ENCODE measurements around the gene CHRDL2. TPM values are rescaled to one million over a fixed set of nuclear protein-coding genes. Genes with fewer than 3 reads are reported as not detected.

Gene CHRDL2
- total RNA-seq = 10 to 100 TPM in 2 of 5 donors, 1 to 10 TPM in 2, under 1 TPM in 1; 0.92 to 14.6 (median 7.2) TPM
- polyA plus RNA-seq = 10 to 100 TPM in 1 of 3 donors, 1 to 10 TPM in 1, not detected in 1; 5.4 to 38.4 TPM
- long read RNA-seq, donor 1, partial matches to known transcripts = 0 of 2 reads
- long read RNA-seq, donor 1, other reads (novel, unspliced or antisense) = 0 of 2 reads
- long read RNA-seq, donor 2, partial matches to known transcripts = 0 of 1 reads
- long read RNA-seq, donor 2, other reads (novel, unspliced or antisense) = 0 of 1 reads
- long read RNA-seq, donor 3 = 0 reads
- long read RNA-seq, donor 4, partial matches to known transcripts = 0 of 2 reads
- long read RNA-seq, donor 4, other reads (novel, unspliced or antisense) = 0 of 2 reads
- long read RNA-seq, donor 5, partial matches to known transcripts = 0 of 2 reads
- long read RNA-seq, donor 5, other reads (novel, unspliced or antisense) = 0 of 2 reads
- long read RNA-seq, donor 6, partial matches to known transcripts = 0 of 2 reads
- long read RNA-seq, donor 6, other reads (novel, unspliced or antisense) = 0 of 2 reads
- long read RNA-seq, donor 7, partial matches to known transcripts = 0 of 1 reads
- long read RNA-seq, donor 7, other reads (novel, unspliced or antisense) = 0 of 1 reads
- long read RNA-seq, donor 8, partial matches to known transcripts = 0 of 2 reads
- long read RNA-seq, donor 8, other reads (novel, unspliced or antisense) = 0 of 2 reads
- long read RNA-seq, donor 9 = 0 reads
- long read RNA-seq, donor 10, partial matches to known transcripts = 0 of 1 reads
- long read RNA-seq, donor 10, other reads (novel, unspliced or antisense) = 0 of 1 reads

GRCh38 chr11:74731301-74732094 lies at the start of gene CHRDL2:
TSS of gene CHRDL2 (minus strand) at chr11:74731426. CDS start at chr11:74730888, 538 bp downstream.
- peaks cover under 1 to 28% (median 15%) of the 10 kb centered on the region in 4 donors for H3K4me1 ChIP-seq
- H3K27ac ChIP-seq = peak within 1 kb of the TSS in 3 of 5 donors; percentile 12 to 76 (median 55)
- intact Hi-C loops (cut with DNase I; ENCODE audit: low total_unique reads) = loop anchor here (10.0 kb wide), 1 partner anchor 117 kb away; no protein-coding TSS in a partner anchor
- H3K9me3 ChIP-seq = no peaks in the 10 kb centered on the region
- no peaks in the 10 kb centered on the region for H3K36me3 ChIP-seq
- peak in 1 of 2 donors; percentile 74 for DNase-seq
- TF ChIP-seq POLR2A (IDR thresholded peaks at IDR 0.05) (no peak), EP300 (IDR thresholded peaks at IDR 0.05) (no peak), POLR2AphosphoS5 (IDR thresholded peaks at IDR 0.05) (no peak)
- TF ChIP-seq, protein P1, sequence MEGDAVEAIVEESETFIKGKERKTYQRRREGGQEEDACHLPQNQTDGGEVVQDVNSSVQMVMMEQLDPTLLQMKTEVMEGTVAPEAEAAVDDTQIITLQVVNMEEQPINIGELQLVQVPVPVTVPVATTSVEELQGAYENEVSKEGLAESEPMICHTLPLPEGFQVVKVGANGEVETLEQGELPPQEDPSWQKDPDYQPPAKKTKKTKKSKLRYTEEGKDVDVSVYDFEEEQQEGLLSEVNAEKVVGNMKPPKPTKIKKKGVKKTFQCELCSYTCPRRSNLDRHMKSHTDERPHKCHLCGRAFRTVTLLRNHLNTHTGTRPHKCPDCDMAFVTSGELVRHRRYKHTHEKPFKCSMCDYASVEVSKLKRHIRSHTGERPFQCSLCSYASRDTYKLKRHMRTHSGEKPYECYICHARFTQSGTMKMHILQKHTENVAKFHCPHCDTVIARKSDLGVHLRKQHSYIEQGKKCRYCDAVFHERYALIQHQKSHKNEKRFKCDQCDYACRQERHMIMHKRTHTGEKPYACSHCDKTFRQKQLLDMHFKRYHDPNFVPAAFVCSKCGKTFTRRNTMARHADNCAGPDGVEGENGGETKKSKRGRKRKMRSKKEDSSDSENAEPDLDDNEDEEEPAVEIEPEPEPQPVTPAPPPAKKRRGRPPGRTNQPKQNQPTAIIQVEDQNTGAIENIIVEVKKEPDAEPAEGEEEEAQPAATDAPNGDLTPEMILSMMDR (IDR thresholded peaks at IDR 0.05) = no peak
- peaks cover 0 to 51% (median 22%) of the 10 kb centered on the region in 3 donors for H3K27me3 ChIP-seq
- H3K4me3 ChIP-seq = peak within 1 kb of the TSS; percentile 41 to 47 (median 44)
- WGBS, 5 donors = 13 to 34% (median 14%) methylated on average over 25 to 69 of the region's 69 CpGs

- Histone ChIP-seq H3K4me3 (no peak overlapping the region), H3K4me1 (peaks cover 7 to 90% (median 49%) of the 10 kb centered on the region in 4 donors), H3K36me3 (no peaks in the 10 kb centered on the region), H3K27me3 (no peaks in the 10 kb centered on the region), H3K9me3 (no peaks in the 10 kb centered on the region), H3K27ac (no peak overlapping the region)
- TF ChIP-seq POLR2AphosphoS5 (IDR thresholded peaks at IDR 0.05) = no peak
- TF ChIP-seq EP300 (IDR thresholded peaks at IDR 0.05) = no peak
- TF ChIP-seq, protein P1 (IDR thresholded peaks at IDR 0.05) = no peak
- TF ChIP-seq POLR2A (IDR thresholded peaks at IDR 0.05) = no peak
- 86 to 90% (median 87%) methylated on average over 4 of the region's 4 CpGs for WGBS, 5 donors
- peak in 1 of 2 donors; percentile 17 for DNase-seq
- intact Hi-C loops (cut with DNase I; ENCODE audit: low total_unique reads) = no loop called here
Observed at GRCh38 chr11:74780248-74781005, 49.2 kb upstream of the CHRDL2 start.

- intact Hi-C loops (cut with DNase I; ENCODE audit: low total_unique reads) = no loop called here
- no peak for TF ChIP-seq POLR2AphosphoS5 (IDR thresholded peaks at IDR 0.05)
- 94 to 98% (median 95%) methylated on average over 6 of the region's 6 CpGs for WGBS, 5 donors
- H3K27ac ChIP-seq = no peak overlapping the region
- no peak overlapping the region for H3K4me3 ChIP-seq
- H3K36me3 ChIP-seq = no peaks in the 10 kb centered on the region
- H3K9me3 ChIP-seq = no peaks in the 10 kb centered on the region
- peaks cover 0 to 81% (median 52%) of the 10 kb centered on the region in 4 donors for H3K4me1 ChIP-seq
- no peak for DNase-seq
- H3K27me3 ChIP-seq = no peaks in the 10 kb centered on the region
Observed at GRCh38 chr11:74778581-74778980, 47.4 kb upstream of the CHRDL2 start.

GRCh38 chr11:74777877-74778276 lies 46.7 kb upstream of the CHRDL2 start:
- WGBS, 5 donors = 46 to 55% (median 53%) methylated on average over 4 of the region's 4 CpGs
- H3K27ac ChIP-seq = no peak overlapping the region
- H3K27me3 ChIP-seq = no peaks in the 10 kb centered on the region
- no peaks in the 10 kb centered on the region for H3K36me3 ChIP-seq
- H3K9me3 ChIP-seq = no peaks in the 10 kb centered on the region
- peaks cover 0 to 77% (median 47%) of the 10 kb centered on the region in 4 donors for H3K4me1 ChIP-seq
- intact Hi-C loops (cut with DNase I; ENCODE audit: low total_unique reads) = no loop called here
- TF ChIP-seq, protein P1 (IDR thresholded peaks at IDR 0.05) = no peak
- TF ChIP-seq EP300 (IDR thresholded peaks at IDR 0.05) (no peak), POLR2A (IDR thresholded peaks at IDR 0.05) (no peak), POLR2AphosphoS5 (IDR thresholded peaks at IDR 0.05) (no peak)
- DNase-seq = peak in 1 of 2 donors; percentile 9
- no peak overlapping the region for H3K4me3 ChIP-seq
